ENCODE measurements around the gene CEBPA. TPM values are rescaled to one million over a fixed set of nuclear protein-coding genes. Genes with fewer than 3 reads are reported as not detected.

CEBPA gene
- polyA plus RNA-seq, 1 donor = 125 TPM

GRCh38 chr19:33343859-33344572 lies 41.7 kb upstream of the CEBPA start:
- no peak overlapping the region for H3K4me3 ChIP-seq (ENCODE audit: low read length)

DNA sequence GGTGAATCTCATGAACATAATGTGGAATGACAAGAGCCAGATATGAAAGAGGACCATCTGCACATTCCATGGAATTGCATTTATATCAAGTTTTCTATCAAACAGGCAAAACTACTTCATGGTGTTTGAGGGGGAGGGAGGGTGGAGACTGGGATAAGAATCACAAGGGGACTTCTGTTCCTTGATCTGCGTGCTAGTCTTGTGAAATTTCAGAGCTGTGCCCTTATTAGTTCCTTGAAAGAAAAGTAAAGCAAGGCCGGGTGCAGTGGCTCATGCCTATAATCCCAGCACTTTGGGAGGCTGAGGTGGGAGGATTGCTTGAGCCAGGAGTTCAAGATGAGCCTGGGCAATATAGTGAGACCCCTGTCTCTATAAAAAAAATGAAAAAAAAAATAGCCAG lies 41.0 kb upstream of the CEBPA start:
- Histone ChIP-seq H3K9me3 (ENCODE audit: control insufficient read depth, low read depth, low read length) (no peaks in the 10 kb centered on the region), H3K4me1 (ENCODE audit: control insufficient read depth, insufficient read depth, low read length) (no peaks in the 10 kb centered on the region), H3K27ac (ENCODE audit: low read length) (no peak overlapping the region), H3K4me3 (ENCODE audit: low read length) (no peak overlapping the region), H3K27me3 (ENCODE audit: control insufficient read depth, insufficient read depth, low read length) (no peaks in the 10 kb centered on the region), H3K36me3 (ENCODE audit: control insufficient read depth, insufficient read depth, low read length) (no peaks in the 10 kb centered on the region)
- no CpG with 5 or more reads among the region's 2 CpGs for WGBS (ENCODE audit: insufficient coverage, low lambda C conversion rate)
- DNase-seq = no peak

More at GRCh38 chr19:33343859-33344572, 41.7 kb upstream of the CEBPA start:
- Histone ChIP-seq H3K27me3 (ENCODE audit: control insufficient read depth, insufficient read depth, low read length) (no peaks in the 10 kb centered on the region), H3K27ac (ENCODE audit: low read length) (no peak overlapping the region), H3K36me3 (ENCODE audit: control insufficient read depth, insufficient read depth, low read length) (no peaks in the 10 kb centered on the region), H3K4me1 (ENCODE audit: control insufficient read depth, insufficient read depth, low read length) (no peaks in the 10 kb centered on the region), H3K9me3 (ENCODE audit: control insufficient read depth, low read depth, low read length) (no peaks in the 10 kb centered on the region)
- DNase-seq = no peak
- WGBS (ENCODE audit: insufficient coverage, low lambda C conversion rate) = no CpG with 5 or more reads among the region's 12 CpGs

- no peaks in the 10 kb centered on the region for H3K36me3 ChIP-seq (ENCODE audit: control insufficient read depth, insufficient read depth, low read length)
- no peak for DNase-seq
- H3K27ac ChIP-seq (ENCODE audit: low read length) = no peak overlapping the region
- 40% methylated on average over 1 of the region's 2 CpGs for WGBS (ENCODE audit: insufficient coverage, low lambda C conversion rate)
- no peak overlapping the region for H3K4me3 ChIP-seq (ENCODE audit: low read length)
- no peaks in the 10 kb centered on the region for H3K27me3 ChIP-seq (ENCODE audit: control insufficient read depth, insufficient read depth, low read length)
- H3K9me3 ChIP-seq (ENCODE audit: control insufficient read depth, low read depth, low read length) = no peaks in the 10 kb centered on the region
- H3K4me1 ChIP-seq (ENCODE audit: control insufficient read depth, insufficient read depth, low read length) = peaks cover 2% of the 10 kb centered on the region
These were observed 38.7 kb upstream of the CEBPA start for GRCh38 chr19:33340991-33341390.

- Histone ChIP-seq H3K4me1 (ENCODE audit: control insufficient read depth, insufficient read depth, low read length) (peaks cover 3% of the 10 kb centered on the region), H3K27ac (ENCODE audit: low read length) (no peak overlapping the region)
- DNase-seq = no peak
These were observed 37.0 kb upstream of the CEBPA start for GRCh38 chr19:33339016-33339984.

DNA sequence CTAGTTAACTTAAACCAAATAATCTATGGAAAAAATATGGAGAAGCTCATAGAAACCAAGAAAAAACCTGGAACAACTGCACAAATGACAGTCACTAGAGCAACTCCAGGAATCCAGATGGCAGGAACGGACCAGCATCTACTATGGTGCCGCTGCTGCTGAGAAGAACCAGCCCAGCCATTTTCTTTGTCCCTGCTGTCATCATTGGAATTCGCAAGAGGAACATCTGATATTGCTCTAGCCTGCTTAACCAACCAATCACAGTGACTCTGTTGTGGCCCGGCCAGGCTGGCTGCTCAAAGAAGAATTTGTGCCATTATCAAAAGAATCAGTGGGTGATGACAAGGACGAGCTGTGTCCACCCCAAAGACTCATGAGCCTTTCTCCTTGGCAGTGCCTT lies 33.1 kb upstream of the CEBPA start:
- no peaks in the 10 kb centered on the region for H3K27me3 ChIP-seq (ENCODE audit: control insufficient read depth, insufficient read depth, low read length)
- H3K9me3 ChIP-seq (ENCODE audit: control insufficient read depth, low read depth, low read length) = no peaks in the 10 kb centered on the region
- H3K27ac ChIP-seq (ENCODE audit: low read length) = no peak overlapping the region
- no peak overlapping the region for H3K4me3 ChIP-seq (ENCODE audit: low read length)
- no CpG with 5 or more reads among the region's 5 CpGs for WGBS (ENCODE audit: insufficient coverage, low lambda C conversion rate)
- DNase-seq = no peak
- H3K4me1 ChIP-seq (ENCODE audit: control insufficient read depth, insufficient read depth, low read length) = peaks cover 3% of the 10 kb centered on the region
- no peaks in the 10 kb centered on the region for H3K36me3 ChIP-seq (ENCODE audit: control insufficient read depth, insufficient read depth, low read length)

More at GRCh38 chr19:33339016-33339984, 37.0 kb upstream of the CEBPA start:
- no peak overlapping the region for H3K4me3 ChIP-seq (ENCODE audit: low read length)
- H3K27me3 ChIP-seq (ENCODE audit: control insufficient read depth, insufficient read depth, low read length) = no peaks in the 10 kb centered on the region
- 100% methylated on average over 2 of the region's 8 CpGs for WGBS (ENCODE audit: insufficient coverage, low lambda C conversion rate)
- H3K9me3 ChIP-seq (ENCODE audit: control insufficient read depth, low read depth, low read length) = no peaks in the 10 kb centered on the region
- no peaks in the 10 kb centered on the region for H3K36me3 ChIP-seq (ENCODE audit: control insufficient read depth, insufficient read depth, low read length)

GRCh38 chr19:33334271-33334670 lies 31.9 kb upstream of the CEBPA start:
- no peak overlapping the region for H3K27ac ChIP-seq (ENCODE audit: low read length)
- DNase-seq = no peak
- WGBS (ENCODE audit: insufficient coverage, low lambda C conversion rate) = 88% methylated on average over 1 of the region's 3 CpGs

GRCh38 chr19:33333642-33334041 lies 31.3 kb upstream of the CEBPA start:
- peaks cover 3% of the 10 kb centered on the region for H3K4me1 ChIP-seq (ENCODE audit: control insufficient read depth, insufficient read depth, low read length)
- DNase-seq = peak; percentile 47 to 59
- WGBS (ENCODE audit: insufficient coverage, low lambda C conversion rate) = 80% methylated on average over 1 of the region's 3 CpGs

More at GRCh38 chr19:33334271-33334670, 31.9 kb upstream of the CEBPA start:
- no peaks in the 10 kb centered on the region for H3K27me3 ChIP-seq (ENCODE audit: control insufficient read depth, insufficient read depth, low read length)
- peaks cover 3% of the 10 kb centered on the region for H3K4me1 ChIP-seq (ENCODE audit: control insufficient read depth, insufficient read depth, low read length)
- H3K9me3 ChIP-seq (ENCODE audit: control insufficient read depth, low read depth, low read length) = no peaks in the 10 kb centered on the region
- no peaks in the 10 kb centered on the region for H3K36me3 ChIP-seq (ENCODE audit: control insufficient read depth, insufficient read depth, low read length)
- H3K4me3 ChIP-seq (ENCODE audit: low read length) = no peak overlapping the region

DNA sequence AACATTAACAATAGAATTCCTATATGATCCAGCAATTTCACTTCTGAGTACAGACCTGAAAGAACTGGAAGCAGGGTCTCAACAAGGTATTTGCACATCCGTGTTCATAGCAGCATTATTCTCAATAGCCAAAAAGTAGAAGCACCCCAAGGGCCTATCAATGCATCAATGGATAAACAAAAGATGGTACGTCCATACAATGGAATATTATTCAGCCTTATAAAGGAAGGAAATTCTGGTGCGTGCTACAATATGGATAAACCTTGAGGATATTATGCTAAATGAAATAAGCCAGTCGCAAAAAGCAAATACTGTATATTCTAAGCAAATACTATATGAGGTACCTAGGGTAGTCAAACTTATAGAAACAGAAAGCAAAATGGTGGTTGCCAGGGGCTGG lies 30.8 kb upstream of the CEBPA start:
- no peaks in the 10 kb centered on the region for H3K36me3 ChIP-seq (ENCODE audit: control insufficient read depth, insufficient read depth, low read length)
- H3K27me3 ChIP-seq (ENCODE audit: control insufficient read depth, insufficient read depth, low read length) = no peaks in the 10 kb centered on the region
- peaks cover 3% of the 10 kb centered on the region for H3K4me1 ChIP-seq (ENCODE audit: control insufficient read depth, insufficient read depth, low read length)
- H3K9me3 ChIP-seq (ENCODE audit: control insufficient read depth, low read depth, low read length) = no peaks in the 10 kb centered on the region
- 100% methylated on average over 1 of the region's 4 CpGs for WGBS (ENCODE audit: insufficient coverage, low lambda C conversion rate)
- H3K4me3 ChIP-seq (ENCODE audit: low read length) = no peak overlapping the region
- H3K27ac ChIP-seq (ENCODE audit: low read length) = no peak overlapping the region
- no peak for DNase-seq

More at GRCh38 chr19:33333642-33334041, 31.3 kb upstream of the CEBPA start:
- no peaks in the 10 kb centered on the region for H3K36me3 ChIP-seq (ENCODE audit: control insufficient read depth, insufficient read depth, low read length)
- no peak overlapping the region for H3K4me3 ChIP-seq (ENCODE audit: low read length)
- no peaks in the 10 kb centered on the region for H3K9me3 ChIP-seq (ENCODE audit: control insufficient read depth, low read depth, low read length)
- H3K27me3 ChIP-seq (ENCODE audit: control insufficient read depth, insufficient read depth, low read length) = no peaks in the 10 kb centered on the region
- no peak overlapping the region for H3K27ac ChIP-seq (ENCODE audit: low read length)

DNA sequence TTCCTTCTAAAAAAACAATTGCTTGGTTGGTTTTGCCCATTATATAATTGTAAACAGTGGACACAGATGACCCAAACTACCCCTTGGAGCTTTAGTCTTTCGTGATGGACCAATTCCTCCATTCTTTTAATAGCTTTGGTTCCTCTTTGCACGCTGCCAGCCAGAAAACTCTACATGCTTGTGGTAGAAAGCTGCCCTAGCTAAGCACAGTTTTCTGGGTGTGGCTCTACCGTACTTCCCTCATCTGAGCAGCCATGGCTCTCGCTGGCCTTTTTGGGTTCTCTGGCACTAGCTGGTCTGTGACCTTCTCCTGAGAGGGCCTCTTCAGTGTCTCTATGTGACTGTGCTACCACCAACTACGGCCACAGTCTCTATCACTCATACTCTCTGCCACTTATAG lies 29.9 kb upstream of the CEBPA start:
- Histone ChIP-seq H3K27me3 (ENCODE audit: control insufficient read depth, insufficient read depth, low read length) (no peaks in the 10 kb centered on the region), H3K36me3 (ENCODE audit: control insufficient read depth, insufficient read depth, low read length) (no peaks in the 10 kb centered on the region), H3K9me3 (ENCODE audit: control insufficient read depth, low read depth, low read length) (no peaks in the 10 kb centered on the region), H3K4me1 (ENCODE audit: control insufficient read depth, insufficient read depth, low read length) (peaks cover 3% of the 10 kb centered on the region), H3K4me3 (ENCODE audit: low read length) (no peak overlapping the region), H3K27ac (ENCODE audit: low read length) (no peak overlapping the region)
- no peak for DNase-seq
- no CpG with 5 or more reads among the region's 5 CpGs for WGBS (ENCODE audit: insufficient coverage, low lambda C conversion rate)

DNA sequence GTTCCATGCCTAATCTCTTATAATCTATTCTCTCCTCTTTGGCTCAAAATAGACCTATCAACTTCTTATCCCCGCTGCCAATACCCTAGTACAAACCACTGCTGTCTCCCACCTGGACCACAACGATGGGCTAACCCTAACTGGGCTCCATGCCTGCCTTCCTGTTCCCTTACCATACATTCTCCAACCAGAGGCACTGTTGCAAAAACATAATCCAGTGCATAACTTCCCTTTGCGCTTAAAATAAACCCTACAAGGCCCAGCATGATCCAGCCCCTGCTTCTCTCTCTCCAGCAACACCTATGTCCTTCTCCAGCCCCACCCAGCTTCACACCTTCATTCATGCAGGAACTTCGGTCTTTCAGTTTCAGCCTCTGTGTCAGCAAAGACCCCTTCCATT lies 27.4 kb upstream of the CEBPA start:
- Histone ChIP-seq H3K4me3 (ENCODE audit: low read length) (no peak overlapping the region), H3K27me3 (ENCODE audit: control insufficient read depth, insufficient read depth, low read length) (no peaks in the 10 kb centered on the region), H3K4me1 (ENCODE audit: control insufficient read depth, insufficient read depth, low read length) (peaks cover 1% of the 10 kb centered on the region), H3K36me3 (ENCODE audit: control insufficient read depth, insufficient read depth, low read length) (no peaks in the 10 kb centered on the region), H3K27ac (ENCODE audit: low read length) (no peak overlapping the region), H3K9me3 (ENCODE audit: control insufficient read depth, low read depth, low read length) (peaks cover 6% of the 10 kb centered on the region)
- DNase-seq = no peak
- WGBS (ENCODE audit: insufficient coverage, low lambda C conversion rate) = no CpG with 5 or more reads among the region's 4 CpGs
